Vagina (tissue), 2 donors: ENCODE measurements around the gene C2orf76. TPM values are rescaled to one million over a fixed set of nuclear protein-coding genes. Genes with fewer than 3 reads are reported as not detected.

ENCODE experiments used
- DNase-seq, 2 donors: peaks; one replicate each; pipeline ENCODE4 v3.0.0-alpha.2; 2017; ENCODE audit errors: extremely low spot score in 2 of 2
- H3K27ac ChIP-seq: fragments of 200-600 bp; sonication (generic); one replicate; pipeline ENCODE4 v1.5.1; 2019
- H3K27me3 ChIP-seq: fragments of 200-600 bp; sonication (generic); one replicate; pipeline ENCODE4 v1.5.1; 2019
- H3K36me3 ChIP-seq, 2 donors: fragments of 200-600 bp; sonication (generic); one replicate each; pipeline ENCODE4 v1.5.1; 2017 to 2019
- H3K4me1 ChIP-seq: fragments of 200-600 bp; sonication (generic); one replicate; pipeline ENCODE4 v1.5.1; 2019
- H3K4me3 ChIP-seq, 2 donors: fragments of 200-600 bp; sonication (generic); 1 replicate in 1 of 2; 2 replicates in 1 of 2; pipeline ENCODE4 v1.5.1; 2016 to 2019
- H3K9me3 ChIP-seq: fragments of 200-600 bp; sonication (generic); one replicate; pipeline ENCODE4 v1.5.1; 2019
- POLR2A ChIP-seq, 2 donors: fragments of 450-650 bp; IDR thresholded peaks; one replicate each; pipeline ENCODE4 v1.6.1; 2017; ENCODE audit warnings: antibody characterized with exemption in 2 of 2, mild to moderate bottlenecking in 2 of 2, moderate library complexity in 2 of 2
- POLR2AphosphoS5 ChIP-seq, 2 donors: sonication (generic); formaldehyde crosslinking; IDR thresholded peaks; one replicate each; pipeline ENCODE4 v1.9.0; 2017; ENCODE audit warnings: antibody characterized with exemption in 2 of 2, mild to moderate bottlenecking in 2 of 2, low read depth in 1 of 2; ENCODE audit not compliant: insufficient read depth in 1 of 2
- intact Hi-C: fragments of 100-400 bp; cut with DNase I; formaldehyde crosslinking; loops from one replicate; pipeline ENCODE4 v1.15.1; 2023
- total RNA-seq: library from RNA; depleted of rRNA; stranded (reverse); fragments of >200 nt; gene quantifications from one replicate; pipeline ENCODE4 v1.2.3, GENCODE V29; 2016
- TF ChIP-seq, protein P1 (sequence below), 3 experiments: fragments of 450-650 bp in 2 of 3; fragments of 200-600 bp in 1 of 3; sonication (generic) in 1 of 3; IDR thresholded peaks; one replicate each; pipeline ENCODE4 v1.5.1; 2017 to 2019; ENCODE audit warnings: antibody characterized with exemption in 3 of 3, mild to moderate bottlenecking in 2 of 3, moderate library complexity in 2 of 3

Gene C2orf76
- total RNA-seq, 1 donor from 2014 or later: 3.7 TPM

DNA sequence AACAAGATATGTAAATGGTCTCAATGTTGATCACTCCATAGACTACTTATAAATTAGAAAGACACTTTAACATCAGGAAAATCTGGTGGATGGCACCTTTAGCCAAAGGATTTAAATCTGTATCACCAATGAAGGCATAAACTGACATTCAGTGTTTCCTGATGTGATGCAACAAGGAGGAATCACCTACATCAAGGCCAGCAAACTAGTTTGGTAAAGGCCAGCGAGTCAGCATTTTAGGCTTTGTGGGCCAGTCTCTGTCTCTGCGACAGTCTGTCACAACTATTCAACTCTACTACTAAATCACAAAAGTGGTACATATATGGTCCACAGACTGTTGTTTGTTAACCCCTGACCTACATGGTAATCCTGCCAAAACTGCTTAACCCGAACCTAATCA lies 33.3 kb downstream of the C2orf76 start:
- no peak overlapping the region for H3K4me3 ChIP-seq
- intact Hi-C loops: no loop called here

DNA sequence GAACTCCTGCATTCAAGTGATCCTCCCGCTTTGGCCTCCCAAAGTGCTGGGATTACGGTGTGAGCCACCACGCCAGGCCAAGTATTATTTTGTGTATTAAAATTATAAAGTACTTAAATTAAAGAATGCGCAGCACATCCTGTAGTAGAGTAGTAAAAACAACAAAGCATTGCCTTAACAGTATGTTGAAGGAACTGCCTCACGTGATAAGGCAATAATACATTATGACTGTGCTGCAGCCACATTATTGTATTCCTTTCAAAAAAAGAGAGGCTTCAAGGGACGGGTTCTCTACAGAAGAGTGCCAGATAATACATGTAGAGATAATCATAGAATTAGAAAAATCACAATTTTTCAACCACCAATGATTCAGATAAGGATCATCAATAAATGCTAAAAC lies 33.7 kb downstream of the C2orf76 start:
- intact Hi-C loops: no loop called here
- Histone ChIP-seq H3K27ac (no peak overlapping the region), H3K4me1 (no peaks in the 10 kb centered on the region), H3K4me3 (no peak overlapping the region), H3K9me3 (no peaks in the 10 kb centered on the region), H3K27me3 (no peaks in the 10 kb centered on the region), H3K36me3 (peaks cover 0 to 6% of the 10 kb centered on the region in 2 donors)
- TF ChIP-seq POLR2AphosphoS5 (IDR thresholded peaks at IDR 0.05; ENCODE audit: insufficient read depth in 1 of 2, low read depth in 1 of 2): no peak
- TF ChIP-seq, protein P1, sequence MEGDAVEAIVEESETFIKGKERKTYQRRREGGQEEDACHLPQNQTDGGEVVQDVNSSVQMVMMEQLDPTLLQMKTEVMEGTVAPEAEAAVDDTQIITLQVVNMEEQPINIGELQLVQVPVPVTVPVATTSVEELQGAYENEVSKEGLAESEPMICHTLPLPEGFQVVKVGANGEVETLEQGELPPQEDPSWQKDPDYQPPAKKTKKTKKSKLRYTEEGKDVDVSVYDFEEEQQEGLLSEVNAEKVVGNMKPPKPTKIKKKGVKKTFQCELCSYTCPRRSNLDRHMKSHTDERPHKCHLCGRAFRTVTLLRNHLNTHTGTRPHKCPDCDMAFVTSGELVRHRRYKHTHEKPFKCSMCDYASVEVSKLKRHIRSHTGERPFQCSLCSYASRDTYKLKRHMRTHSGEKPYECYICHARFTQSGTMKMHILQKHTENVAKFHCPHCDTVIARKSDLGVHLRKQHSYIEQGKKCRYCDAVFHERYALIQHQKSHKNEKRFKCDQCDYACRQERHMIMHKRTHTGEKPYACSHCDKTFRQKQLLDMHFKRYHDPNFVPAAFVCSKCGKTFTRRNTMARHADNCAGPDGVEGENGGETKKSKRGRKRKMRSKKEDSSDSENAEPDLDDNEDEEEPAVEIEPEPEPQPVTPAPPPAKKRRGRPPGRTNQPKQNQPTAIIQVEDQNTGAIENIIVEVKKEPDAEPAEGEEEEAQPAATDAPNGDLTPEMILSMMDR (IDR thresholded peaks at IDR 0.05): no peak
- no peak for TF ChIP-seq POLR2A (IDR thresholded peaks at IDR 0.05)
- no peak for DNase-seq

More for the DNA sequence above, 33.3 kb downstream of the C2orf76 start:
- Histone ChIP-seq H3K27ac (no peak overlapping the region), H3K9me3 (no peaks in the 10 kb centered on the region), H3K4me1 (no peaks in the 10 kb centered on the region), H3K27me3 (no peaks in the 10 kb centered on the region), H3K36me3 (peaks cover 0 to 6% of the 10 kb centered on the region in 2 donors)
- TF ChIP-seq, protein P1 (IDR thresholded peaks at IDR 0.05): no peak
- TF ChIP-seq POLR2AphosphoS5 (IDR thresholded peaks at IDR 0.05; ENCODE audit: insufficient read depth in 1 of 2, low read depth in 1 of 2) (no peak), POLR2A (IDR thresholded peaks at IDR 0.05) (no peak)
- DNase-seq: no peak

- Histone ChIP-seq H3K4me3 (no peak overlapping the region), H3K9me3 (no peaks in the 10 kb centered on the region), H3K4me1 (no peaks in the 10 kb centered on the region), H3K27ac (no peak overlapping the region), H3K27me3 (no peaks in the 10 kb centered on the region), H3K36me3 (no peaks in the 10 kb centered on the region)
- intact Hi-C loops: no loop called here
- TF ChIP-seq POLR2AphosphoS5 (IDR thresholded peaks at IDR 0.05; ENCODE audit: insufficient read depth in 1 of 2, low read depth in 1 of 2) (no peak), POLR2A (IDR thresholded peaks at IDR 0.05) (no peak)
- TF ChIP-seq, protein P1 (IDR thresholded peaks at IDR 0.05): no peak
- DNase-seq: no peak
Observed at GRCh38 chr2:119327431-119327830, 39.2 kb downstream of the C2orf76 start.

DNA sequence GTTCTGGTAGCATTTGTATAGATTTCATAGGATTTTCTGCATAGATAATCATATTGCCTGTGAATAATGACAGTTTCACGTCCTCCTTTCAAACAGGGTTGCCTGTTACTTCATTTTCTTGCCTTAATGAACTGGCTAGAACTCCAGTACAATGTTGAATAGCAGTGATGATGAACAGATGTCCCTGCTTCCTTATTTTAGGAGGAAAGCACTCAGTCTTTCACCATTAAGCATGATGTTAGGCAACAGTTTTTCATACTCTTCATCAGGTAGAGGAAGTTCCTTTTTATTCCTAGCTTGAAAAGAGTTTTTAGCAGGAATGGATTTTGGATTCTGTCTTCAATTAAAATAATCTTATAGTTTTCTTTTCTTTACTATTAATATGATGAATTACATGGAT lies 39.7 kb downstream of the C2orf76 start:
- Histone ChIP-seq H3K9me3 (no peaks in the 10 kb centered on the region), H3K27me3 (no peaks in the 10 kb centered on the region), H3K4me3 (no peak overlapping the region), H3K27ac (no peak overlapping the region), H3K36me3 (no peaks in the 10 kb centered on the region), H3K4me1 (no peaks in the 10 kb centered on the region)
- intact Hi-C loops: no loop called here
- TF ChIP-seq POLR2AphosphoS5 (IDR thresholded peaks at IDR 0.05; ENCODE audit: insufficient read depth in 1 of 2, low read depth in 1 of 2) (no peak), POLR2A (IDR thresholded peaks at IDR 0.05) (no peak)
- TF ChIP-seq, protein P1 (IDR thresholded peaks at IDR 0.05): no peak
- no peak for DNase-seq

- DNase-seq: no peak
- Histone ChIP-seq H3K4me1 (no peaks in the 10 kb centered on the region), H3K9me3 (no peaks in the 10 kb centered on the region), H3K27me3 (no peaks in the 10 kb centered on the region), H3K36me3 (no peaks in the 10 kb centered on the region), H3K4me3 (no peak overlapping the region), H3K27ac (no peak overlapping the region)
- TF ChIP-seq, protein P1 (IDR thresholded peaks at IDR 0.05): no peak
- no peak for TF ChIP-seq POLR2A (IDR thresholded peaks at IDR 0.05)
- TF ChIP-seq POLR2AphosphoS5 (IDR thresholded peaks at IDR 0.05; ENCODE audit: insufficient read depth in 1 of 2, low read depth in 1 of 2): no peak
- intact Hi-C loops: no loop called here
Observed at GRCh38 chr2:119324685-119325270, 41.9 kb downstream of the C2orf76 start.
